Motor neuron (in vitro differentiated cells): Measurements from ENCODE around the gene KLHL8. TPM values are rescaled to one million over a fixed set of nuclear protein-coding genes. Genes with fewer than 3 reads are reported as not detected.
A peak's percentile ranks its signal among the peaks of the same experiment; 100 is the strongest.
"Not testable (repeated sequence)": the region's sequence is repeated elsewhere in the genome, so short reads cannot be mapped to it uniquely, and the experiment has no call there.

ENCODE experiments used
- ATAC-seq, 8 experiments: fragments of 200-7000 bp; cut with Tn5 transposase; replicated peaks in 6 of 8; 2 replicates each; pipeline ENCODE4 v1.8.0; 2021; ENCODE audit warnings: mild to moderate bottlenecking in 8 of 8, moderate library complexity in 8 of 8
- H3K27ac ChIP-seq, 2 donors: fragments of 250-450 bp; sonication (Bioruptor Pico); 2 replicates each; pipeline ENCODE4 v1.9.0; 2021; ENCODE audit warnings: antibody characterized with exemption in 2 of 2, mild to moderate bottlenecking in 2 of 2, moderate library complexity in 1 of 2
- H3K4me1 ChIP-seq, 2 donors: fragments of 250-450 bp; sonication (Bioruptor Pico); replicated peaks in 1 of 2; 2 replicates each; pipeline ENCODE4 v1.6.1; 2021; ENCODE audit warnings: antibody characterized with exemption in 2 of 2, mild to moderate bottlenecking in 2 of 2, moderate library complexity in 1 of 2
- H3K4me3 ChIP-seq, 5 donors: fragments of 250-450 bp; sonication (Bioruptor Pico); 2 replicates each; pipeline ENCODE4 v1.9.0; 2021; ENCODE audit warnings: antibody characterized with exemption in 5 of 5, mild to moderate bottlenecking in 5 of 5, moderate library complexity in 4 of 5
- WGBS, 10 experiments: fragments of 450-650 bp; shearing (Covaris generic); methylation state at CpG; one replicate each; pipeline ENCODE4 v1.0.0; 2022; 5-methylcytosine and 5-hydroxymethylcytosine counted together
- in situ Hi-C, 9 experiments: fragments of 400-800 bp; cut with MboI; loops; one replicate each; pipeline ENCODE4 v1.15.0; 2021; ENCODE audit warnings: low sequenced_read_pairs in 9 of 9, low pct_unique_long_range_greater_than_20kb in 2 of 9; ENCODE audit not compliant: unreplicated experiment in 9 of 9
- total RNA-seq, 8 experiments: library from RNA; unstranded; fragments of 300-600 nt; gene quantifications; 2 replicates each; pipeline versions ENCODE4 v1.2.3 to v1.2.4, GENCODE V29; 2022

Gene KLHL8
- total RNA-seq, 8 experiments from 2014 or later = 4.8 to 17.3 (median 12.7) TPM

GRCh38 chr4:87225936-87226335 is 5.5 kb upstream of the KLHL8 start:
- in situ Hi-C loops = loop anchor here in 6 of 9 experiments (25.0 kb wide), 2 partner anchors 289 to 314 kb away; partner anchors contain the start of gene AFF1 (in 2 of the 6)
- Histone ChIP-seq H3K4me3 (no peak overlapping the region), H3K4me1 (no peaks in the 10 kb centered on the region), H3K27ac (no peak overlapping the region)
- 0 to 100% (median 94%) methylated on average over 1 to 5 of the region's 5 CpGs for WGBS, 10 experiments
- ATAC-seq = no peak

- no peak overlapping the region for H3K27ac ChIP-seq
- no peak overlapping the region for H3K4me3 ChIP-seq
- in situ Hi-C loops = no loop called here
- ATAC-seq = no peak
- WGBS, 10 experiments = 53 to 100% (median 77%) methylated on average over 3 to 10 of the region's 10 CpGs; no CpG with 5 or more reads in 2 of the 10 experiments
- no peaks in the 10 kb centered on the region for H3K4me1 ChIP-seq
These were observed 3.9 kb upstream of the KLHL8 start for GRCh38 chr4:87224141-87224923.

GRCh38 chr4:87219632-87220093 is 755 bp downstream of the KLHL8 start:
- ATAC-seq = peak in 4 of 8 experiments; percentile 12 to 37 (median 28)
- H3K27ac ChIP-seq = peak overlapping the region; percentile 72 to 87
- 0% methylated on average over 1 to 4 of the region's 40 CpGs; no CpG with 5 or more reads in 3 of the 10 experiments for WGBS, 10 experiments
- peaks cover 0 to 4% of the 10 kb centered on the region in 2 donors for H3K4me1 ChIP-seq
- in situ Hi-C loops = no loop called here
- H3K4me3 ChIP-seq = peak overlapping the region; percentile 55 to 90 (median 85)

- WGBS, 10 experiments = 82 to 100% (median 96%) methylated on average over 1 to 6 of the region's 6 CpGs; no CpG with 5 or more reads in 2 of the 10 experiments
These were observed 3.1 kb downstream of the KLHL8 start for GRCh38 chr4:87217235-87217763.

GRCh38 chr4:87216469-87216868 is 3.9 kb downstream of the KLHL8 start:
- Histone ChIP-seq H3K4me1 (peaks cover 0 to 4% of the 10 kb centered on the region in 2 donors), H3K27ac (no peak overlapping the region), H3K4me3 (no peak overlapping the region)
- in situ Hi-C loops = no loop called here
- no peak for ATAC-seq
- 83 to 100% (median 100%) methylated on average over 1 of the region's 1 CpG; no CpG with 5 or more reads in 3 of the 10 experiments for WGBS, 10 experiments

More at GRCh38 chr4:87217235-87217763, 3.1 kb downstream of the KLHL8 start:
- in situ Hi-C loops, ATAC-seq, H3K27ac ChIP-seq, H3K4me1 ChIP-seq, H3K4me3 ChIP-seq: not testable (repeated sequence)

GRCh38 chr4:87213421-87214075 is 6.9 kb downstream of the KLHL8 start:
- Histone ChIP-seq H3K4me3 (no peak overlapping the region), H3K4me1 (no peaks in the 10 kb centered on the region), H3K27ac (no peak overlapping the region)
- in situ Hi-C loops = no loop called here
- 14 to 100% (median 88%) methylated on average over 1 to 5 of the region's 5 CpGs; no CpG with 5 or more reads in 1 of the 10 experiments for WGBS, 10 experiments
- ATAC-seq = peak in 2 of 8 experiments; percentile 27 to 53

- ATAC-seq = no peak
- Histone ChIP-seq H3K4me1 (no peaks in the 10 kb centered on the region), H3K4me3 (no peak overlapping the region), H3K27ac (no peak overlapping the region)
- in situ Hi-C loops = no loop called here
- 58 to 100% (median 86%) methylated on average over 1 to 5 of the region's 5 CpGs for whole genome bisulfite sequencing, 10 experiments
These were observed 9.0 kb downstream of the KLHL8 start for GRCh38 chr4:87211249-87211952.

- Histone ChIP-seq H3K27ac (no peak overlapping the region), H3K4me1 (no peaks in the 10 kb centered on the region), H3K4me3 (no peak overlapping the region)
- in situ Hi-C loops = no loop called here
- 17 to 100% (median 89%) methylated on average over 2 to 6 of the region's 6 CpGs; no CpG with 5 or more reads in 2 of the 10 experiments for WGBS, 10 experiments
- peak in 2 of 8 experiments; percentile 39 to 78 for ATAC-seq
These were observed 10.7 kb downstream of the KLHL8 start for GRCh38 chr4:87209696-87210095.

GRCh38 chr4:87209182-87209581 is 11.2 kb downstream of the KLHL8 start:
- Histone ChIP-seq H3K27ac (no peak overlapping the region), H3K4me3 (no peak overlapping the region), H3K4me1 (no peaks in the 10 kb centered on the region)
- in situ Hi-C loops = no loop called here
- no peak for ATAC-seq
- WGBS, 10 experiments = 11 to 100% (median 86%) methylated on average over 1 to 3 of the region's 3 CpGs

GRCh38 chr4:87204559-87204958 is 15.9 kb downstream of the KLHL8 start:
- ATAC-seq = no peak
- WGBS, 10 experiments = 11 to 100% (median 71%) methylated on average over 1 of the region's 1 CpG; no CpG with 5 or more reads in 3 of the 10 experiments
- Histone ChIP-seq H3K27ac (no peak overlapping the region), H3K4me1 (no peaks in the 10 kb centered on the region), H3K4me3 (no peak overlapping the region)
- in situ Hi-C loops = no loop called here

GRCh38 chr4:87196927-87197326 is 23.5 kb downstream of the KLHL8 start:
- no peak overlapping the region for H3K27ac ChIP-seq
- in situ Hi-C loops = no loop called here
- H3K4me3 ChIP-seq = no peak overlapping the region

GRCh38 chr4:87196146-87196545 is 24.3 kb downstream of the KLHL8 start:
- Histone ChIP-seq H3K4me1 (no peaks in the 10 kb centered on the region), H3K4me3 (no peak overlapping the region), H3K27ac (no peak overlapping the region)
- WGBS, 10 experiments = 79 to 100% (median 94%) methylated on average over 1 to 2 of the region's 2 CpGs; no CpG with 5 or more reads in 3 of the 10 experiments
- no peak for ATAC-seq
- in situ Hi-C loops = no loop called here

More at GRCh38 chr4:87196927-87197326, 23.5 kb downstream of the KLHL8 start:
- WGBS, 10 experiments = 100% methylated on average over 1 of the region's 1 CpG; no CpG with 5 or more reads in 4 of the 10 experiments
- H3K4me1 ChIP-seq = no peaks in the 10 kb centered on the region
- ATAC-seq = peak in 2 of 8 experiments; percentile 36 to 45
